ENCODE data around the gene GRK2.

Gene GRK2

DNA sequence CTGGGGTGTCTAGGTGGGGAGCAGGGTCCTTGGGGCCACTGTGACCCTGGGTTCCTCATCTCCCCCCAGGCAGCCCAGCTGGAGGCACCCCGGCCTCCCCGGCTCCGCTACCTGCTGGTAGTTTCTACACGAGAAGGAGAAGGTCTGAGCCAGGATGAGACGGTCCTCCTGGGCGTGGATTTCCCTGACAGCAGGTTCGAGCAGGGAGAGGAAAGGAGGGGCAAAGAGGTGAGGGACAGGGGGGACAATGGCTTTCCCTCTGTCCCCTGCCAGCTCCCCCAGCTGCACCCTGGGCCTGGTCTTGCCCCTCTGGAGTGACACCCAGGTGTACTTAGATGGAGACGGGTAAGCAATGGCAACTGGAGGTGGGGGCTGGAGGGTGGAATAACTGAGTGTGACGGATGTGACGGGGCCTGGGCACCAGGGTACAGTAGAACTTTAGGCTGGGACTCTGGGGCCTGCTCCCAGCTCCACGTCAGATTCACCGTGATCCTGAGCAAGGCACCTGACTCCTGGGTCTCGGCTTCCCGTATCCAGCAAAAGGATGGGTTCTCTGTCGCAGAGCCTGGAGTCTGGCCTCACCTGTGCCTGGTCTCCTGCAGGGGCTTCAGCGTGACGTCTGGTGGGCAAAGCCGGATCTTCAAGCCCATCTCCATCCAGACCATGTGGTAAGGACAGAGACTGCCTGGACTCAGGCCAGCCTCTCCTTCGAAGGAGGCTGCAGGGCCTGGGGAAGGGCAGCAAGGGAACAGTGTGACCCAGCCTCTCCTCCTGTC lies 40.7 kb downstream of the GRK2 start:
- H3K4me3 ChIP-seq (ENCODE audit: low read depth, low read length): no peak overlapping the region
- DNase-seq (ENCODE audit: low read depth): no peak
- TF ChIP-seq, protein P1, sequence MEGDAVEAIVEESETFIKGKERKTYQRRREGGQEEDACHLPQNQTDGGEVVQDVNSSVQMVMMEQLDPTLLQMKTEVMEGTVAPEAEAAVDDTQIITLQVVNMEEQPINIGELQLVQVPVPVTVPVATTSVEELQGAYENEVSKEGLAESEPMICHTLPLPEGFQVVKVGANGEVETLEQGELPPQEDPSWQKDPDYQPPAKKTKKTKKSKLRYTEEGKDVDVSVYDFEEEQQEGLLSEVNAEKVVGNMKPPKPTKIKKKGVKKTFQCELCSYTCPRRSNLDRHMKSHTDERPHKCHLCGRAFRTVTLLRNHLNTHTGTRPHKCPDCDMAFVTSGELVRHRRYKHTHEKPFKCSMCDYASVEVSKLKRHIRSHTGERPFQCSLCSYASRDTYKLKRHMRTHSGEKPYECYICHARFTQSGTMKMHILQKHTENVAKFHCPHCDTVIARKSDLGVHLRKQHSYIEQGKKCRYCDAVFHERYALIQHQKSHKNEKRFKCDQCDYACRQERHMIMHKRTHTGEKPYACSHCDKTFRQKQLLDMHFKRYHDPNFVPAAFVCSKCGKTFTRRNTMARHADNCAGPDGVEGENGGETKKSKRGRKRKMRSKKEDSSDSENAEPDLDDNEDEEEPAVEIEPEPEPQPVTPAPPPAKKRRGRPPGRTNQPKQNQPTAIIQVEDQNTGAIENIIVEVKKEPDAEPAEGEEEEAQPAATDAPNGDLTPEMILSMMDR (IDR thresholded peaks at IDR 0.05; ENCODE audit: control insufficient read depth, extremely low read depth, insufficient read depth): no peak

DNA sequence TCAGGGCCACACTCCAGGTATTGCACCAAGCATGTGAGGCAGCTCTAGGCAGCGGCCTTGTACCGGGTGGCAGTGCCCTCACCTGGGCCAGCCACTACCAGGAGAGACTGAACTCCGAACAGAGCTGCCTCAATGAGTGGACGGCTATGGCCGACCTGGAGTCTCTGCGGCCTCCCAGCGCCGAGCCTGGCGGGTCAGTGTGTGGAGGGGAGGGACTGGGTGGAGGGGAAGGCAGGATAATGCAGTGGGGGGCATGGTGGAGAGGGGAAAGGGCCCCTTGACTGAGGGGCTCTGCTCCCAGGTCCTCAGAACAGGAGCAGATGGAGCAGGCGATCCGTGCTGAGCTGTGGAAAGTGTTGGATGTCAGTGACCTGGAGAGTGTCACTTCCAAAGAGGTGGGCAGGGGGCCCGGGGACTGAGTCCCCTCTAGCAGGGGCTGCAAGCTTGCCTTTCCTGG lies 41.3 kb downstream of the GRK2 start:
- TF ChIP-seq, protein P1 (IDR thresholded peaks at IDR 0.05; ENCODE audit: control insufficient read depth, extremely low read depth, insufficient read depth): no peak
- DNase-seq (ENCODE audit: low read depth): no peak

DNA sequence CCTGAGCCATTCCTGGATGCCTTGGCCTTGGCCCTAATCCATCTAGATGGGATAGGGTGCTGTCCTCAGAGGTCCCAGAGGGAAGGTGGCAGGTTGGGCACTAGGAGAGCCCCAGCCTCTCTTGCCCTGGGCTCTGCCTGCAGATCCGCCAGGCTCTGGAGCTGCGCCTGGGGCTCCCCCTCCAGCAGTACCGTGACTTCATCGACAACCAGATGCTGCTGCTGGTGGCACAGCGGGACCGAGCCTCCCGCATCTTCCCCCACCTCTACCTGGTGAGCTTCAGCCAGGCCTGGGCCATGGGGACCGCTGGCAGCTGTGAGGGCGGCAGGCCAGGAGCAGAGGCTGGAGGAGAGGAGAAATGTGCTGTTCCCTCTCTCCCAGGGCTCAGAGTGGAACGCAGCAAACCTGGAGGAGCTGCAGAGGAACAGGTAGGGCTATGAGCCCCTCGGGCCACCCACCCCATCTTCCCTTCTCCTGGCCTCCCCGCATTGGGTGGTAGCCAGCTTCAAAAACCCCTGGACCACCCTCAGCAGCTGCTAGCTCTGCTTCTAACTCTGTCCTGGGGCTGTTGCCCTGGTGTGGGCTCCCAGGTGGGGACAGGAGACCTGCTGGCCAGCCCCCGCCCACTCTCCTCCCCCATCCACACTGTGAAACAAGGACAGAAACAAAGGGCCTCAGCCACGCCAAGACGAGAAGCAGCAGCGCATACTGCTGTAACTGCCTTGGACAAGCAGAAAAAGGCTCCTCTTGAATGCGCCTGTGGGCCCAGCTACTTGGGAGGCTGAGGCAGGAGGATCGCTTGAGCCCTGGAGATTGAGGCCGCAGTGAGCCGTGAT lies 42.0 kb downstream of the GRK2 start:
- no peak for DNase-seq (ENCODE audit: low read depth)
- TF ChIP-seq, protein P1 (IDR thresholded peaks at IDR 0.05; ENCODE audit: control insufficient read depth, extremely low read depth, insufficient read depth): no peak
- H3K4me3 ChIP-seq (ENCODE audit: low read depth, low read length): no peak overlapping the region

More for the DNA sequence above, 41.3 kb downstream of the GRK2 start:
- no peak overlapping the region for H3K4me3 ChIP-seq (ENCODE audit: low read depth, low read length)

DNA sequence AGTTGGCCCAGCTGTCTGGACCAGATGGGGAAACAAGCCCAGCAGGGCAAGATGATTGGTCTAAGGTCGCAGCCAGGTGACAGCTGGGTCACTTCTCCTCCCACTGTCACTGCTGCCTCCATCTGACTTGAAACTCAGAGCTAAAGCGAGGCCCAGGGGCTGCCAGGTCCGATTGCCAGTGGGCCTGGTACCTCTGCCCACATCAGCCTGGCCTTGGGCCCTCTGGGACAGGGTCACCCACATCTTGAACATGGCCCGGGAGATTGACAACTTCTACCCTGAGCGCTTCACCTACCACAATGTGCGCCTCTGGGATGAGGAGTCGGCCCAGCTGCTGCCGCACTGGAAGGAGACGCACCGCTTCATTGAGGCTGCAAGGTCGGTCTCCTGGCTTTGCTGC lies 42.9 kb downstream of the GRK2 start:
- TF ChIP-seq, protein P1 (IDR thresholded peaks at IDR 0.05; ENCODE audit: control insufficient read depth, extremely low read depth, insufficient read depth): no peak
- no peak overlapping the region for H3K4me3 ChIP-seq (ENCODE audit: low read depth, low read length)
- no peak for DNase-seq (ENCODE audit: low read depth)

DNA sequence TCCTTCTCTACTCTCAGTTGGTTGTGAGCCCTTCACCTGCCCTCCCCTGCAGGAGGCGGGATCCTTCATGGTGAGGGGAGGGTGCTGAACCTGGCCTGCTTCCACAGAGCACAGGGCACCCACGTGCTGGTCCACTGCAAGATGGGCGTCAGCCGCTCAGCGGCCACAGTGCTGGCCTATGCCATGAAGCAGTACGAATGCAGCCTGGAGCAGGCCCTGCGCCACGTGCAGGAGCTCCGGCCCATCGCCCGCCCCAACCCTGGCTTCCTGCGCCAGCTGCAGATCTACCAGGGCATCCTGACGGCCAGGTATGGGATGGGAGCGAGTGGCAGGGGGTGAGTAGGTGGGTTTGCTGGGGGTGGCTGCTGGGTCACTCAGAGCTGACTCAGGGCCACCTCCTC lies 43.4 kb downstream of the GRK2 start:
- no peak overlapping the region for H3K4me3 ChIP-seq (ENCODE audit: low read depth, low read length)
- no peak for DNase-seq (ENCODE audit: low read depth)
- TF ChIP-seq, protein P1 (IDR thresholded peaks at IDR 0.05; ENCODE audit: control insufficient read depth, extremely low read depth, insufficient read depth): no peak

DNA sequence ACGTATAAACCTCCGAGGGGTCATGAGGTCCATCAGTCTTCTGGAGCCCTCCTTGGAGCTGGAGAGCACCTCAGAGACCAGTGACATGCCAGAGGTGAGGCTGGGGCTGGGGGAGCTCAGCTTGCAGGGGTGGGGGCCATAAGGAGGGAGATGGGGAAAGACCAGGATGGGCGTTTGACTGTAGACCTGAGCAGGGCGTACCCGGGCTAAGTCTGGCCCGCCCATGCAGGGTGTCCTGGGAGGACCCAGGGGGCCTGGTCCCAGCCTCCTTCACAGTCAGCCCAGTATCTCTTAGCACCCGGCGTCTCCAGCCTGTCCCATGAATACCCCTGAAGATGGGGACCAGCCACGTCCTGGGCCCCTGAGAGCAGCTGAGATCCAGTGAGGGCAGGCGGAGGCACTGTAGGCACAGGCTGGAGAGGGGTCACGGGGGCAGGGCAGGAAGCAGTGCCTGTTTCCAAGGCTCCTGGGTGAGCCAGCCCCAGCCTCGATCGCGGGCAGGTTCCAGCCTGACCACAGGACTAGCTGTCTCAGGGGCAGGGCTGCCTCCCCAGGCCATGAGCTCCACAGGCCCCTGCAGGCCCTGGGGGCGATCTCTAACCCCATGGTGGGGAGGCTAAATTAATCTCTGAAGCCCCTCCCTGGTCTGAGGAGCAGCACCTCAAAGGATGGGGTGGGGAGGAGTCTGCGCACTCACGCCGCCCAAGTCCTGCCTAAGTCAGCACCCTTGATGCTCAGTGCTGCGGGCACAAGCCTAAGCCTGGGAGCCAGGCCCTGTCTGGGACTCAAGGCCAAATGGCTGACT lies 44.2 kb downstream of the GRK2 start:
- no peak overlapping the region for H3K4me3 ChIP-seq (ENCODE audit: low read depth, low read length)
- DNase-seq (ENCODE audit: low read depth): no peak
- TF ChIP-seq, protein P1 (IDR thresholded peaks at IDR 0.05; ENCODE audit: control insufficient read depth, extremely low read depth, insufficient read depth): no peak

Measured in LNCaP clone FGC (cell line).